Neural progenitor cell (in vitro differentiated cells): Measurements from ENCODE around the gene MKI67.

Experiments used
- CTCF ChIP-seq: fragments of 200-600 bp; sonication (generic); IDR thresholded peaks from 2 replicates; pipeline ENCODE4 v1.5.1; 2017; ENCODE audit warnings: antibody characterized with exemption, mild to moderate bottlenecking
- EZH2 ChIP-seq: fragments of 200-600 bp; sonication (generic); IDR thresholded peaks from 2 replicates; pipeline ENCODE4 v1.6.1; 2017; ENCODE audit warnings: antibody characterized with exemption, mild to moderate bottlenecking, moderate library complexity

GRCh38 chr10:128052696-128053095, 73.5 kb downstream of the MKI67 start:
- TF ChIP-seq CTCF, result no peak
- no peak for TF ChIP-seq EZH2
